GM21786 (cell line): Measurements from ENCODE around the gene LGALS3BP.

Experiments used
- ATAC-seq: cut with Tn5 transposase; IDR thresholded peaks from one replicate; pipeline ENCODE4 v1.9.1; 2021; ENCODE audit not compliant: unreplicated experiment

The LGALS3BP gene

DNA sequence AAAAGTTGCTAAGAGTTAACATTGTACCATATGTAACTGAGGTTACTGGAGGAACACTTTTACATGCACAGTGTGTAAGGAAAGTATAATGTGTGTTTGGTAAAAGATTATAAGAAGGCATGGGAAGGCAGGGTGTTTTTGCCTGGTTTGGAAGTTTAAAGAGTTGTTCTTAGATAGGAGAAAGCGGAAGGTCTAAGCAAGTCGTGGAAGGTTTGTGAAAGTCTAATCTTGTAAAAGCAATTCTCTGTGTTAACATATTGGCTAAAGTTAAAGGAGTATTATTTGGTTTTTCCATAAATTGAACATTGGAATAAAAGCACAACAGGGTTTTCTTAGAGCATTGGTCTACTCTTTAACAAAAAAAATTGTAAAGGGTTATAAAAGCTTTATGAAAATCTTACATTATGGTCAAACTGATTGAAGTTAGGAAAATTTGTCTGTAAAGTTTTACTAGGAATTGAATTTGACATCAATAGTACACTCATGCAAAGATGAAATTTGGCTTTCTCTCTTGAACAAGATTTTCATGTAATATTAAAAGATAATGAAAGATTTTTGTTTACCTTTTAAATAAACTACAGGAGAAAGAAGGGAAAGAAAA lies 34.5 kb upstream of the LGALS3BP start:
- ATAC-seq: no peak

DNA sequence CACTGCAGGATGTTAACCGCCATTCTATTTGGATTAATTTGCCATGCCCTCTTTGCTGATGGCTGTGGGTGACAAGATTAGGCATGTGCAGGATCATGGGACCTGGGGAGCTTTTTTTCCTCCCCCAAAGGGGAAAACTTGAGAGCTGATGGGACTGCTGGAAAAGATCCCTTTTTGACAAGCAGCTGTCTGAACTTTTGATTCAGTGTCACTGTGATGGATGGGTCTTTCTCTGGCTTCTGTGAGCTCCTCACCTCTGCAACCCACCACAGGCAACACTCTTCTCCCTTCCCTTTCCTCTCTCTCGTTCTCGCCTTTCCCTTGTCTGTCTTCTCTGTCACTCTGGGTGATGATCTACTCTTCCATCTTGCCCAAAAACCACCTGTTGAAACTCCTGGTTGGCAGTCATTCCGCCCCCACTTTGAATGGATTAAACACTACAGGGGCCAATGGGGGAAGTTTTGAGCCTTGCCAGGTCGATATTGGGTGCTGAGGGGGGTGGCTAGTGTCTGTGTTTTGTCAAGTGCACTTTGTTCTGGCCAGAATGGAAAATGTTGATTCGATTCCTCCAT lies 32.9 kb upstream of the LGALS3BP start:
- ATAC-seq: no peak

DNA sequence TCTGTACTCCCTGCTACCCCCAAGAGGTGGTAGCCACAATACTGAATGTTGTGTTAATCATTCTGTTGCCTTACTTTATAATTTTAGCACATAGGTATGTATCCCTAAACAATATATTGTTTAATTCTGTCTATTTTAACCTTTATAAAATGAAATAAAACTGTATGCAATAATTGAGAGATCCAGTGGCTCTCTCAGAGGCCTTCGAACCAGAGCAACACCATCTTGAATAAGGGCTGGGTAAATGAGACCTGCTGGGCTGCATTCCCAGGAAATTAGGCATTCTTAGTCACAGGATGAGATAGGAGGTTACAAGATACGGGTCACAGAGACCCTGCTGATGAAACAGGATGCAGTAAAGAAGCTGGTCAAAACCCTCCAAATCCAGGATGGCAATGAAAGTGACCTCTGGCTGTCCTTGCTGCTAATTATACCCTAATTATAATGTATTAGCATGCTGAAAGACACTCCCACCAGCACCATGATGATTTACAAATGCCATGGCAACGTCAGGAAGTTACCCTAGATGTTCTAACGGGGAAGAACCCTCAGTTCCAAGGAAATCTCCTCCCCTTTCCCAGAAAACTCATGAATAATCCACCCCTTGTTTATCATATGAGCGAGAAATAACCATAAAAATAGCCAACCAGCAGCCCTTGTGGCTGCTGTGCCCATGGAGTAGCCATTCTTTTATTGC lies 31.9 kb upstream of the LGALS3BP start:
- ATAC-seq: no peak

DNA sequence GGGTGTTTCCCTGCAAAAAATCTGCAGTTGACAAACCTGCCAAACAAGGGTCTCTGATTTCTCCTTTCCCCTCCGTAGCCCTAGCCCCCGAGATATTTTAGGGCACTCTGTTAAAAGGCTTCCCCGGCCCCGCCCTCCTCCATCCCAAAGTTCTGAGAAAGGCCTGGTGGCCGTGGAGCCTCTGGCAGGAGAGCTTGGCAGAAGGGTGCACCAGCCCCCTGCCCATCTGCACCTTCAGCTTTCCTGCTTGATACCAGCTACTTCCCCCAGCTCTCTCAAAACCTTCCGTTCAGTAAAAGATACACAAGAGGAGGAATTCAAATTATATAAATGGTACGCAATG lies 30.6 kb upstream of the LGALS3BP start:
- ATAC-seq: no peak

DNA sequence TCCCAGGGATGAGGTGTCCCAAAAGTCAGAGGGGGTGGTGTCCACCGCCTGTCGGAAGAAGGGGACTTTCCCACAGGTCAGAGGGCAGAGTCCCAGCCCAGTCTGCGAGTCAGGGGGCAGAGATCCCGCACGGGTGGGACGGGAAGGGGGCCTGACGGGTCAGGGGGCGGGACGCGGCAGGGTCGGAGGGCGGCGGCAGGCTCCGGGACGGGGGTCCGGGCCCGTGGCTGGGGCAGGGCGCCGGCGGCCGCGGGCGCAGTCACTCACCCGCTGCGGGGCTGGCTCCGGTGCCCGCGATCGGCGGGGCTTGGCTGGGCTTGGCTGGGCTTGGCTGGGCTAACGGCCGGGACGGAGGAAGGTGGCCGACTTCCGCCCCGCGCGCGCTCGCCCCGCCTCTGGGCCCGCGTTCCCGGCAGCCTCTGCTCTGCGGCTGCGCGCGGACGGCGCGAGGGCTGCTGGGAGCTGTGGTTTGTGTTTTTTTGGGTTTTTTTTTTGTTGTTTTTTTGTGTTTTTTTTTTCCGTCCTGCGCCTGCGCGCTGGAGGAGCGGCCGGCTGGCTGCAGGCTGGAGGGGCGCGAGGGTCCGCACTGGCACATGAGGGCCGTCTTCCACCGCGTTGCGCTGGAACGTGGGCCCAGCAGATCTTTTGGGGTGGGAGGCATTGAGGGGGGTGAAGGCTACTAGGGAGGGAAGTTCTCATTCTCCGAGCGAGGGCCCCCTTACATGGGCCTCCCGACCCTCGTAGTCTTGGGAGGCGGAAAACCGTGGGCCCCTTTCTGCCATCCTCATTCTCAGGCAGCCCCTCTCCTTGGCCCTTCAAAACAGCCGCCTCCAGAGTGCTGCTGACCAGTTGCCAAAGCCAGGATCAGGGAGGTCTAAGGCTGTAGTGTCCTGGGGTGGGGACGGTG lies 29.9 kb upstream of the LGALS3BP start, which contains the start of gene CANT1:
TSS of gene CANT1 (minus strand) at position 368 of the 907 bp plus-strand sequence. CDS start 12,142 bp downstream, outside the sequence.
- peak; percentile 71 for ATAC-seq

DNA sequence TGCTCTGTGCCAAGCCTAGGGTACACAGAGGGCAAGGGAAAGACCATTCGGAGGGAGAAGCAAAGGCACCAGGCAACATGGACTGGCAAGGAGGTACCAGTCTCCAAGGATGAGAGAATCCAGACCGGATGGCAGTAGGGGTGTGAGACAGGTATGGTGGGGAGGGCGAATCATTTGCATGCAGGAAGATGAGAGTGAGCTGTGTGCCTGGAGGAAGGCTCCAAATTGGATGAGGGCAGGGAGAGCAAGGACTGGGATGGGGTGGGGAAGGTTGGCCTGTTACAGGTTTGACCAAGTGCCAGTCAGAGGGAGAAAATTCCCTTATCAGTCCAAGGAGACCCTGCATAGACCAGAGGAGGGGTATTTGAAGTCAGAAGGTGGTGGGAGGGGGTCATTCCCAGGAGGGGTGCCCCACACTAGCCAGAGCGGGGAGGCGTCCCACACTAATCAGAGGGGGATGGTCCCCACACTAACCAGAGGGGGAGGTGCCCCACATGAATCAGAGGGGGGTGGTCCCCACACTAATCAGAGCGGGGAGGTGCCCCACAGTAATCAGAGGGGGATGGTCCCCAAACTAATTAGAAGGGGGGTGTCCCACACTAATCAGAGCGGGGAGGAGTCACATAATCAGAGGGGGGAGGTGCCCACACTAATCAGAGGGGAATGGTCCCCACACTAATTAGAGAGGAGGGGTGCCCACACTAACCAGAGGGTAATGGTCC lies 29.1 kb upstream of the LGALS3BP start:
- ATAC-seq: peak; percentile 7

DNA sequence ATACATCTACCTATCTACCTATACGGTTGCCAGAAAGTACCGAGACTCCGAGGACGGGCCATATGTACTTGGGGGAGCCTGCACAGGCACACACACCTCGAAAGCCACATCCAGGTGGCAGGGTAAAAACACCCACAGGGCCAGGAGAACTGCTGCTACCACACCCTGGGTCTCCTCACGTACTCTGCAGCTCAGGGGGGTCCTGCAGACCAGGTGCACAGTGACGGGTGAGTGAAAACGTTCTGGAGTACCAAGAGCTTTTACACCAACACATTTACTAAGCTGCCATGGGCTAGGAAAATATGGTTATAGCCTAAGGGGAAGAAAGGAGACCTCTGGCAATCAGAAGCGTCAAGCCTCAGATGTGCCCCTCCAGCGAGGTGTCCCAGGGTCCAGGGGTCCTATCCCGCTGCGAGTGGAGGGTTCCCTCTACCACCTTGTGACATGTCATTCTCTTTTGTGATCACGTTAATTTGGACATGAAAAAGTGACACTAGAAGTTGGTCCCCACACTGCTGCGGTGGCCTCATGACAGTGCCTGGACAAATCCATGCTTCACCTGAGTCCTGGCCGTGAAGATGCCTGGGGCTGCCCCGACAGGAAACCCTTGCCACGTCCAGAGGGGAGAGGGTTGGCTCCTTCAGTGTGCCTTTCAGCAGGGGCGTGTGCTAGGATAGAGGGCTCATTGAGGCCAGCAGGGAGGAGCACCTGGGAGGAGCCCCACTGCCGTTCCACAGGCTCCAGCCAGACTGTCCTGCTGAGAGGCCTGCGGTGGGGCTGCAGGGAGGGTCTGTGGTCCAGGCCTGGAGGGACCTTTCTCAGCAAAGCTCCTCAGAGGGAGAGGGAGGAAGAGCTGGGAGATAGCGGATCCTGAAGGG lies 28.0 kb upstream of the LGALS3BP start:
- ATAC-seq: no peak

DNA sequence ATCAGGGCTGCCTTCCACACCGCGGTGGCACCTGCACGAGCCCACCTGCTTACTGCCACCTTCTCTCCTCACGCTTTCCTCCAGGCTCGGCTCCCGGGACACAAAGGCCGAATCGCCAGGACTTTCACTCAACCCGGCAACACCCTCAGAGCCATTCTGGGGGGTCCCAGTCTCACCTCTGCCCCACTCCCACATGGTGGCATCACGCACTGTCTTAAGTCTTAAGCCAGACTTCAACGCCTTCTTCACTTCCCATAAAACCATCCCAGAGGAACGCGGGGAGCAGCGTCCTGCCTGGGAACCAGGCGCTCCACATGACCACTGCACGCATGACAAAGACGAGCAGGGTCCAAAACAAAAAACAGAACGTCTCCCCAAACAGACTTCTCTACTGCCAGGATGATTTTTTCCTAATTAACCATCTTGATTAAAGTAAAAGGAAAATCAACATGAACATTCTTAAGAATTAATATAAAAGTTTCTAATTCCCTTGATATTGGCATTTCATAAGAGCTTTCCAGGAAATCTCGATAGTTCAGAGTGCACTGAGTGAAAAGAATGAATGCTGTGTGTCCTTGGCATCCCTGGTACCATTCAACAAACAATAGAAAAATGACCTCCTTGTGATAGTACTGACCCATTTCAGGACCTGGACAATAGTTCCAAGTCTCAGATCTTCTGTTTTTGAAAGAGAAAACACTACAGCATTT lies 27.2 kb upstream of the LGALS3BP start:
- ATAC-seq: no peak

DNA sequence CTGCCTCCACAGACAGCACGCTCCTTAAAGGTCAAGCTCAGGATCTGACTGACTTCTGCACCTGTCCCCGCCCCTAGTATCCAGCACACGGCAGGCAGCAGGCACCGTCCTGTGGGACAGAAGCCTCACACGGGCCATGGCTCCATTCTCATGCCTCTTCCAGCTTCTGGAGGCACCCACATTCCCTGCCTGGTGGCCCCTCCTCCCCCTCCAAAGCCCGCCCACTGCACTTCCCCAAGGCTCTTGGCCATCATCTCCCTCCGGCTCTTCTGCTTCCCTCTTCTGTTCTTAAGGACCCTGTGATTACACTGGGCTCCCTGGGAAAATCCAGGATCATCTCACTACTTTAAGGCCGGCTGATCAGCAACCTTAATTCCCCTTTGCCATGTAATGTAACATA lies 26.3 kb upstream of the LGALS3BP start:
- no peak for ATAC-seq

DNA sequence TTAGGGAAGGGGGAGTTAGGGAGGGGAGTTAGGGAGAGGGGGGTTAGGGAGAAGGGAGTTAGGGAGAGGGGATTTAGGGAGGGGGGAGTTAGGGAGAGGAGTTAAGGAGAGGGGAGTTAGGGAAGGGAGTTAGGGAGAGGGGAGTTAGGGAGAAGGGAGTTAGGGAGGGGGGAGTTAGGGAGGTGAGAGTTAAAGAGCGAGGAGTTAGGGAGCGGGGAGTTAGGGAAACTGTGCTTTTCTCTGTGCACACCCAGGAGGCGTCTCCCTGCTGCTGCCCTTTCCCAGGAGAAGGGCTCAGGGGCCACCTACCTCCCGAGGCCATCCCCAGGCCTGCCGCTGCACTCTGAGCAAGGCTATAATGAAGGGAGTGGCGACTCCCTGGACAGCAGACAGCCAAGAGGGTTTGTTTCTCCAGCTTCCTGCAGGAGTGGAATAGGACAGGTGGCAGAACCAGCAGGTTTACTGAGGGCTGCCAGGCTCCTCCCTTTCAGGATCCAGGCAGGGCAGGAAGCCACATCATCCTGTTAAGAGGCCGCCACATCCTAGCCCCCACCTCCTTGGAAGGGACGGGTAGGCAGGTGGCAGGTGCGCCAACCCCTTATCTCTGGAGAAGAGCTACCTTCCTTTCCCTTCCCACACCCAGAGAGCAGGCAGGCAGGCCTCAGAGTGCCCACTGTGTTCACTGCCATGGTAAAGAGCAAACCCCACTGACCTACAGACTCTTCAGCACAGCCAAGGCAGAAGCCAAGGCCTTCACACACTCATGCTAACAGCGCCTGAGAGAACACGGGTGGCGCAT lies 25.5 kb upstream of the LGALS3BP start:
- ATAC-seq: no peak

DNA sequence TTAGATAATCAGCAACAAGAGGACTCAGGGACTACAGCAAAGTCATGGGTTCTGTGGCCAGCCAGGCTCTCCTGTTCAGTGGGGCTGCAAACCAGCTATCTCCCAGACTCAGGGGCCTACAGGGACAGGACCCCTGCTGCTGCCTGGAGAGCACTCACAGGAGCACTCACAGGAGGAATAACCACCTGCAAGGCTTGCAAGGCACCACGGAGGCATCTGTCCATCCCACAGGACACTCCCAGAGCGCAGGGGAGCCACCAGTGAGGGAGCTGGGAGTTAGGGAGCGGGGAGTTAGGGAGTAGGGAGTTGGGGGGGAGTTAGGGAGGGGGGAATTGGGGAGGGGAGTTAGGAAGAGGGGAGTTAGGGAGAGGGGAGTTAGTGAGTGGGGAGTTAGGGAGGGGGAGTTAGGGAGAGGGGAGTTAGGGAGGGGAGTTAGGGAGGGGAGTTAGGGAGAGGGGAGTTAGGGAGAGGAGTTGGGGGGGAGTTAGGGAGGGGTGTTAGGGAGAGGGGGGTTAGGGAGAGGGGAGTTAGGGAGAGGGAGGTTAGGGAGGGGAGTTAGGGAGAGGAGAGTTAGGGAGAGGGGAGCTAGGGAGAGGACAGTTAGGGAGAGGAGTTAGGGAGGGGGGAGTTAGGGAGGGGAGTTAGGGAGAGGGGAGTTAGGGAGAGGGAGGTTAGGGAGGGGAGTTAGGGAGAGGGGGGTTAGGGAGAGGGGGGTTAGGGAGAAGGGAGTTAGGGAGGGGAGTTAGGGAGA lies 24.1 kb upstream of the LGALS3BP start:
- no peak for ATAC-seq

DNA sequence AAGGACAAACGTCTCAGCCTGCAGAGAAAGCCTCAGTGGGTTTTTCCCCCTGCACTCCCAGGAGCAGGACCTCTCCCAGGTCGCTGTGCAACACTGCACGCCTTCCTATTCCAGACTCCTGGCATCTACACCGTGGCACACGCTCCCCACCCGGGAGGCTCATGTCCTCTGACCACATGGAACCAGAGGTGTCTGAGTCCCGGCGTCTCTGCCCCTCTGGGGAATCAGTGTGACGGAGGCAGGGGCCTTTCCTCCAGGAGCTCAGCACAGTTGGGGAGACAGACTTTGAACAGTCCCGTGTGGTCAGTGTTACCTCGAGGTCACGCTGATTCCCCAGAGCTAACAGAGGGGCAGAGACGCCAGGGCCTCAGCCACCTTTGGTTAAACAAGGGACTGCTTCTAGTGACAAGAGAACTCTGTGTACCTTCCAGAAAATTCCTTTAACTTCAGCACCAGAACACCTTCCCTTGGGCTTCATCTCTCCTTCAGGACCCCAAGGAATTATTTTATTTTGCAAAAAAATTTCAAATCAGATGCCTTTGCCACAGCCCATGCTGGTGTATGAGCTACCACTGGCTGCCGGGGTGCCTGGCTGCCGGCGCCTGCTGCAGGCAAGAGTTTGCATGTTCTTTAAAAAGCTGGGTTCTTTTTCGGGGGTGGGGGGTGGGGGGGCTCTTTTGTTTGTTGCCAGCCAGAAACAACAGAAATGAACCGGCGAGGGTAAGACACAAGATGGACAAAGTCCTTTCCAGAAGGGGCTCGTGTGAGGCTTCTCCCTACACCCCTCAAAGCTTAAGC lies 23.3 kb upstream of the LGALS3BP start:
- ATAC-seq: no peak

DNA sequence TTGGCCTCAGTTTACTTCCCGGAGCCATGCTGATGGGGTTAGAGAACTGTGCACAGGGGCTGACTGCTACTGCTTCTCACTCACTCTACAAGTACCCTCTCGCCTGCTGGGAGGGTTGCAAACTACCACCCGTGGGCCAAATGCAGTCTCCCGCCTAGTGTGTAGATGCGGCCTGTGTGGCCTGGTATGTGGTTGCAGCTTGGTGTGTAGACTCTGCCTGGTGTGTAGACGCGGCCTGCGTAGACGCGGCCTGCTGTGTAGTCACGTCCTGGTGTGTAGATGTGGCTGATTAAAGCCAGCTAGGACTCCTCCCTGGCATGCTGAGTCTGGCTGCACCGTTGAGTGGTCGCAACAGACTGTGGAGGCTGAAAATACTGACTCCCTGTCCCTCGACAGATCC lies 22.6 kb upstream of the LGALS3BP start:
- ATAC-seq: no peak

DNA sequence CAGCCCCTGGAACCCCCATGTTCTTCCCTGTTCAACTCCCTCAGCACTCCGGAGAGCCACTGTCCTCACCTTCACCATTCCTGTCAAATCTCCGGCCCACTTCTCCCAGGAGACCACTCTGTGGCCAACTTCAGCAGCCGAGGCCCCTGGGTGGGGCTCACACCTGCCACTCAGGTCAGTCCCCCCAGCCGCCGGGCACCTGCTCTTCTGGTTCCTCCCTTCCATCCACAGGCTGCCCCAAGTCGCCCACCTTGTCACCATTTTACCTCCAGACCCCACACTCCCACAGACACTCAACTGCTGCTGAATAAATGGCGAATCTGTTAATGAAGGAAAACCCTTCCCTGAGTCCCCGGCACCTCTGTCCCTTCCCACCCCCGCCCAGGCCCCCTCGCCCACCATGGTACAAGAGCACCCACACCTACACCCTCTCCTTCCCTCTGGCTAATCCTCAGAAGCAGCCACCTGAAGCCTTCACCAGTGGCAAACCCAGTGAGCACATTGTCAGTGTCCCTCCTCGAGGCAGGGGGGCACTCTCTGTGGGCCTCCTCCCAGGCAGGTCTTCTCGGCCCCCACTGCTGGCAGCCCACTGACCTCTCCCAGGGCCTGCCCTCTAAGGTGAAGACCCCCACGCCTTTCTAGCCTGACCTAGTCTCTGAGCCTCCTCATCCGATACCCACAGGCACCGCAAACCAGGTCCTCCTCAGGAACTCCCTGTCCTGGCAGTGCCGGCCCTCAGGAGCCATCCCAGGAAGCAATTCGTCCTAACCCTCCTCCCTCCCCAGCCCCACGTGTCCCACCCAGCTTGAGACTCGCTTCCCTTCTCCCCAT lies 21.7 kb upstream of the LGALS3BP start:
- ATAC-seq: no peak

DNA sequence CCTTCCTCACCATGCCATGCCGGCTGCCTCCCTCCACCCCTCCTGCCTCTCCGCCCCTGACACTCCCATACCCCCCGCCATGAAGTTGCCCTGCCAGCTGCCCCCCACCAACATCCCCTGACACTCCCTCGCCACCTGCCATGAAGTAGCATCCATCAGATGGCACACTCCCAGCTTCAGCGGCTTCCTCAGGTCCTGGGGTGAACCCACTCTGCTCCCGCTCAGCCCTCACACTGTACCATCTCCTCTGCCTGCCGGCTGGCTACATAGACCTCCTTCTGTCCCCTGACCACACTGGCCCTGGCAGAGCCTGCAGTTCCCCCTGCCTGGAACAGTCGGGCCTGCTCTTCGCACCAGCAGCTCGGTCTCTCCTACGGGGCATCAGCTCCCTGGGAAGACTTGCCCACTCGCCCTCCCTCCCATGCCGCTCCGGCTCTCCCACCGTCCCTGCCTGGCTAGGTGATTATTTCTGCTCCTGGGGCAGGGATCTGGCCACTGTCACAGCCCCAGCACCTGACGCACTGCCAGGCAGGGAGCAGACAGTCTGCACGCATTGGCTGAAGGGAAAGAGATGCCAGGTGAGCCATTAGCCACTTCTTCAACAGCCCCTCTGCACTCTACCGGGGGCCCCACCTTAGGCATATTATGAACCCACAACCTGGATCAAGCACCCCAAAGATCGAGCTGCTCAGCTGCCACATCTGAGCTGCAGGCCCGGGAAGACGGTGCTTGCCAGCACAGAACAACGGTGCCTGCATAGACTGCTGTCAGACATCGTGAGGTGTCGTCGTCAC lies 20.9 kb upstream of the LGALS3BP start:
- no peak for ATAC-seq
